ENCODE results near the gene PLS1.

- TF ChIP-seq CTCF (conservative IDR thresholded peaks at IDR 0.05; ENCODE audit: low read depth, low read length): no peak
- no peak for TF ChIP-seq EZH2 (IDR thresholded peaks at IDR 0.05; ENCODE audit: borderline replicate concordance, low read depth, low read length, poor library complexity, severe bottlenecking)
Measured at GRCh38 chr3:142735462-142735861, 139.3 kb downstream of the PLS1 start.

Measured in A673 (cell line).